Fibroblast of skin of right quadriceps (primary cell): ENCODE results near the gene MRTFA.
"Not testable (repeated sequence)": the region's sequence is repeated elsewhere in the genome, so short reads cannot be mapped to it uniquely, and the experiment has no call there.

ENCODE experiments used
- DNase-seq: peaks from one replicate; pipeline ENCODE4 v3.0.0-alpha.2; 2013

The MRTFA gene

GRCh38 chr22:40636380-40637182 lies at the start of gene MRTFA:
Gene MRTFA (minus strand): TSS chr22:40636719.
- DNase-seq = peak; percentile 100

GRCh38 chr22:40685406-40685805 lies 48.9 kb upstream of the MRTFA start:
- no peak for DNase-seq

GRCh38 chr22:40684728-40685127 lies 48.2 kb upstream of the MRTFA start:
- no peak for DNase-seq

- no peak for DNase-seq
Measured at GRCh38 chr22:40681451-40681850, 44.9 kb upstream of the MRTFA start.

- no peak for DNase-seq
Measured at GRCh38 chr22:40680819-40681183, 44.3 kb upstream of the MRTFA start.

GRCh38 chr22:40679964-40680818 lies 43.7 kb upstream of the MRTFA start:
- DNase-seq = peak; percentile 60

- DNase-seq = no peak
Measured at GRCh38 chr22:40679249-40679963, 42.9 kb upstream of the MRTFA start, which contains the start of gene MCHR1. Gene MCHR1 (plus strand): TSS chr22:40679484. CDS start chr22:40679653, 169 bp downstream.

- DNase-seq = no peak
Measured at GRCh38 chr22:40678493-40679248, 42.2 kb upstream of the MRTFA start.

- no peak for DNase-seq
Measured at GRCh38 chr22:40676644-40677043, 40.1 kb upstream of the MRTFA start.

GRCh38 chr22:40676166-40676565 lies 39.6 kb upstream of the MRTFA start:
- DNase-seq = not testable (repeated sequence)

- DNase-seq = no peak
Measured at GRCh38 chr22:40674274-40674673, 37.8 kb upstream of the MRTFA start.

- DNase-seq = no peak
Measured at GRCh38 chr22:40673017-40673416, 36.5 kb upstream of the MRTFA start.

GRCh38 chr22:40671796-40672360 lies 35.4 kb upstream of the MRTFA start:
- no peak for DNase-seq

GRCh38 chr22:40671369-40671768 lies 34.9 kb upstream of the MRTFA start:
- DNase-seq = no peak

GRCh38 chr22:40670058-40670457 lies 33.5 kb upstream of the MRTFA start:
- DNase-seq = no peak

- peak; percentile 83 for DNase-seq
Measured at GRCh38 chr22:40668611-40669411, 32.3 kb upstream of the MRTFA start.

- DNase-seq = peak; percentile 82
Measured at GRCh38 chr22:40666151-40666848, 29.8 kb upstream of the MRTFA start.

GRCh38 chr22:40665312-40665711 lies 28.8 kb upstream of the MRTFA start:
- peak; percentile 78 for DNase-seq

GRCh38 chr22:40661671-40662070 lies 25.2 kb upstream of the MRTFA start:
- DNase-seq = no peak

GRCh38 chr22:40660730-40661129 lies 24.2 kb upstream of the MRTFA start:
- no peak for DNase-seq

GRCh38 chr22:40659166-40659565 lies 22.6 kb upstream of the MRTFA start:
- DNase-seq = no peak
